Measurements from ENCODE around the gene GTSF1L. TPM values are rescaled to one million over a fixed set of nuclear protein-coding genes. Genes with fewer than 3 reads are reported as not detected.
"Not testable (repeated sequence)": the region's sequence is repeated elsewhere in the genome, so short reads cannot be mapped to it uniquely, and the experiment has no call there.

Gene GTSF1L
- total and polyA plus RNA-seq, 11 donors = not detected

GRCh38 chr20:43762911-43763310, 36.1 kb upstream of the GTSF1L start:
- intact Hi-C loops (cut with DNase I) = loop anchor here in 1 of 10 donors (5.0 kb wide), 1 partner anchor 309 kb away; no protein-coding TSS in a partner anchor
- Histone ChIP-seq H3K27ac (no peak overlapping the region), H3K4me3 (no peak overlapping the region), H3K27me3 (peaks cover 0 to 14% (median 0%) of the 10 kb centered on the region in 9 donors), H3K4me1 (peaks cover 0 to 18% (median 0%) of the 10 kb centered on the region in 12 donors), H3K9me3 (no peaks in the 10 kb centered on the region), H3K36me3 (no peaks in the 10 kb centered on the region)
- DNase-seq (no peak), ATAC-seq (peak in 3 of 4 donors; percentile 21 to 62 (median 48))
- 68 to 81% (median 80%) methylated on average over 7 of the region's 7 CpGs for WGBS, 4 donors
- TF ChIP-seq POLR2A (IDR thresholded peaks at IDR 0.05) (no peak), CTCF (IDR thresholded peaks at IDR 0.05) (no peak)

- no peak for TF ChIP-seq POLR2A (IDR thresholded peaks at IDR 0.05)
- no peak for TF ChIP-seq CTCF (IDR thresholded peaks at IDR 0.05)
- ATAC-seq (peak in 2 of 4 donors; percentile 33 to 56), DNase-seq (no peak)
- no peaks in the 10 kb centered on the region for H3K36me3 ChIP-seq
- no peak overlapping the region for H3K4me3 ChIP-seq
- peaks cover 0 to 13% (median 0%) of the 10 kb centered on the region in 9 donors for H3K27me3 ChIP-seq
- peaks cover 0 to 8% (median 0%) of the 10 kb centered on the region in 12 donors for H3K4me1 ChIP-seq
- no peak overlapping the region for H3K27ac ChIP-seq
- H3K9me3 ChIP-seq = no peaks in the 10 kb centered on the region
- WGBS, 4 donors = 67 to 79% (median 75%) methylated on average over 15 of the region's 15 CpGs
- intact Hi-C loops (cut with DNase I) = loop anchor here in 1 of 10 donors (5.0 kb wide), 1 partner anchor 311 kb away; no protein-coding TSS in a partner anchor
Measured at GRCh38 chr20:43761386-43762340, 34.9 kb upstream of the GTSF1L start.

DNA sequence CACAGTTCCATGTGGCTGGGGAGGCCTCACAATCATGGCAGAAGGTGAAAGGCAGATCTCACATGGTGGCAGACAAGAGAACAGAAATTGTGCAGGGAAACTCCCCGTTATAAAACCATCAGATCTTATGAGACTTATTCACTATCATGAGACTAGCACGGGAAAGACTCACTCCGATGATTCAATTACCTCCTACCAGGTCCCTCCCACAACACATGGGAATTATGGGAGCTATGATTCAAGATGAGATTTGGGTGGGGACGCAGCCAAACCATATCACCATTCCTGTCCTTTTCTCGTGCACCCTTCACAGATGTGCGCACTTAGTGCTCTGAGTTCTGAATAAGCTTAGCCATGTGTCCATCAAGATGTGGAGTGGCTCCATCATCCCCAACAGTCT, 31.1 kb upstream of the GTSF1L start:
- H3K4me3 ChIP-seq, H3K27ac ChIP-seq, H3K4me1 ChIP-seq, DNase-seq, H3K9me3 ChIP-seq, ATAC-seq, H3K36me3 ChIP-seq: not testable (repeated sequence)
- H3K27me3 ChIP-seq = peaks cover 0 to 35% (median 0%) of the 10 kb centered on the region in 9 donors
- intact Hi-C loops (cut with DNase I) = loop anchor here in 2 of 10 donors (10.0 kb wide), 2 partner anchors 87 to 437 kb away; no protein-coding TSS in a partner anchor
- WGBS, 4 donors = 78 to 88% (median 81%) methylated on average over 6 of the region's 6 CpGs

GRCh38 chr20:43755851-43756250, 29.0 kb upstream of the GTSF1L start:
- intact Hi-C loops (cut with DNase I) = loop anchor here in 2 of 10 donors (10.0 kb wide), 2 partner anchors 89 to 439 kb away; no protein-coding TSS in a partner anchor
- peaks cover 0 to 37% (median 0%) of the 10 kb centered on the region in 9 donors for H3K27me3 ChIP-seq
- ATAC-seq = no peak
- TF ChIP-seq CTCF (IDR thresholded peaks at IDR 0.05) (no peak), POLR2A (IDR thresholded peaks at IDR 0.05) (no peak)
- H3K27ac ChIP-seq = no peak overlapping the region
- no peaks in the 10 kb centered on the region for H3K36me3 ChIP-seq
- no peak overlapping the region for H3K4me3 ChIP-seq
- no peaks in the 10 kb centered on the region for H3K9me3 ChIP-seq
- H3K4me1 ChIP-seq = peaks cover 0 to 22% (median 0%) of the 10 kb centered on the region in 12 donors
- no peak for DNase-seq
- WGBS, 4 donors = 77 to 84% (median 83%) methylated on average over 8 of the region's 8 CpGs

Data from heart left ventricle (tissue), 16 donors.